Karpas-422 (cell line): ENCODE data around the gene TSC22D2. TPM values are rescaled to one million over a fixed set of nuclear protein-coding genes. Genes with fewer than 3 reads are reported as not detected.

Source experiments
- DNase-seq: peaks from one replicate; pipeline ENCODE4 v3.0.0-alpha.2; 2015
- H2AFZ ChIP-seq: fragments of 200-600 bp; sonication (generic); 2 replicates; pipeline ENCODE4 v1.6.1; 2014; ENCODE audit warnings: antibody characterized with exemption, low read length, mixed read lengths
- H3K27ac ChIP-seq: fragments of 200-600 bp; sonication (generic); 2 replicates; pipeline ENCODE4 v1.5.1; 2014; ENCODE audit warnings: mild to moderate bottlenecking, low read length, moderate library complexity
- H3K27me3 ChIP-seq: fragments of 200-600 bp; sonication (generic); 2 replicates; pipeline ENCODE4 v1.6.1; 2014; ENCODE audit warnings: low read length, mixed read lengths
- H3K36me3 ChIP-seq: fragments of 200-600 bp; sonication (generic); 2 replicates; pipeline ENCODE4 v1.6.1; 2014; ENCODE audit warnings: low read length, mixed read lengths; ENCODE audit not compliant: insufficient read depth
- H3K4me1 ChIP-seq: fragments of 200-600 bp; sonication (generic); 2 replicates; pipeline ENCODE4 v1.6.1; 2014; ENCODE audit warnings: mild to moderate bottlenecking, low read length, mixed read lengths
- H3K4me2 ChIP-seq: fragments of 200-600 bp; sonication (generic); 2 replicates; pipeline ENCODE4 v1.6.1; 2014; ENCODE audit warnings: low read length, low read depth, mild to moderate bottlenecking; ENCODE audit not compliant: poor library complexity, severe bottlenecking
- H3K4me3 ChIP-seq: fragments of 200-600 bp; sonication (generic); 2 replicates; pipeline ENCODE4 v1.5.1; 2014; ENCODE audit warnings: mild to moderate bottlenecking, antibody characterized with exemption, low read length, mixed read lengths
- H3K79me2 ChIP-seq: fragments of 200-600 bp; sonication (generic); 2 replicates; pipeline ENCODE4 v1.6.1; 2014; ENCODE audit warnings: mild to moderate bottlenecking, low read length, mixed read lengths
- H3K9ac ChIP-seq: fragments of 200-600 bp; sonication (generic); 2 replicates; pipeline ENCODE4 v1.6.0; 2014; ENCODE audit warnings: low read length
- H3K9me2 ChIP-seq: fragments of 200-600 bp; sonication (generic), shearing (Covaris generic); replicated peaks from 2 replicates; pipeline ENCODE4 v1.6.0; 2014; ENCODE audit warnings: mild to moderate bottlenecking, low read length, moderate library complexity; ENCODE audit not compliant: insufficient read depth
- H3K9me3 ChIP-seq: fragments of 300-700, 200-600 bp; sonication (generic); 2 replicates; pipeline ENCODE4 v1.6.1; 2014; ENCODE audit warnings: low read length, mixed read lengths
- H4K20me1 ChIP-seq: fragments of 200-600 bp; sonication (generic); 2 replicates; pipeline ENCODE4 v1.6.1; 2014; ENCODE audit warnings: mild to moderate bottlenecking, antibody characterized with exemption, low read length, low read depth; ENCODE audit not compliant: insufficient read depth
- total RNA-seq: library from RNA; depleted of rRNA; stranded (reverse); fragments of >200 nt; shearing (Covaris generic); gene quantifications from 2 replicates; pipeline ENCODE4 v1.2.3, GENCODE V29; 2014; ENCODE audit warnings: low replicate concordance; rRNA removed

Gene TSC22D2
- total RNA-seq, 1 experiment from 2014 or later = 44.4 TPM

- Histone ChIP-seq H3K27me3 (no peaks in the 10 kb centered on the region), H3K4me3 (no peak overlapping the region), H4K20me1 (no peaks in the 10 kb centered on the region), H3K9me2 (no peaks in the 10 kb centered on the region), H3K9me3 (no peaks in the 10 kb centered on the region), H2AFZ (no peak overlapping the region), H3K36me3 (no peaks in the 10 kb centered on the region), H3K27ac (no peak overlapping the region), H3K79me2 (no peaks in the 10 kb centered on the region), H3K9ac (no peak overlapping the region), H3K4me1 (no peaks in the 10 kb centered on the region), H3K4me2 (no peak overlapping the region)
- no peak for DNase-seq
Measured at GRCh38 chr3:150515210-150515609, 107.1 kb downstream of the TSC22D2 start.

Other genes with a start within 250 kb of the TSC22D2 start
- gene SERP1, start 138.2 kb downstream of the TSC22D2 start, total RNA-seq = 168 and 321 TPM in 2 replicates
- 147 and 161 TPM in 2 replicates for gene EIF2A, start 138.5 kb downstream of the TSC22D2 start, total RNA-seq
- gene SELENOT, start 195.0 kb downstream of the TSC22D2 start, total RNA-seq = 72.8 and 306 TPM in 2 replicates